ENCODE results near the gene STAP1. TPM values are rescaled to one million over a fixed set of nuclear protein-coding genes. Genes with fewer than 3 reads are reported as not detected.
A peak's percentile ranks its signal among the peaks of the same experiment; 100 is the strongest.

Gene STAP1
- polyA plus RNA-seq, 1 of the 3 experiments (the other 2 are of a cell fraction) = not detected

DNA sequence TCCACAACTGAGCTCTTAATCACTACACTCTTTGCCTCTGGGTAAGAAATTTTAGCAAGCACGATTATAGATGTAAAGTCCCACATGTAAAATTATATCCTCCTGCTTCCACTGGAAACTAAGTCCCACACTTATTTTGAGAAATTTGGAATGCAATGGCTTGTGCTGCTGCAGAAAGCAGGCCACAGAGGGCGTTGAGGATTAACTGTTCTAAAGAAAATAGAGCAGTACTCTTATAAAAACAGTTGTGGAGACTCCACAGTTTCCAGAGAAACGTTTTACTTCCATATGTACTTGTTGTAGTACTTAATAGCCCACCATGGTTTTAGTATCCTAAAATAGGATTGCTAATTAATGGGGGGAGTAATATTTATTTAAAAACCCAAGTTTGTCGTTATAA lies 11.6 kb upstream of the STAP1 start:
- Histone ChIP-seq H2AFZ (ENCODE audit: low read depth) (0 out of 2 replicates have a peak overlapping the region, but pooled peaks have one; percentile 95), H3K27ac (ENCODE audit: low read depth in 2 of 2, low read length in 1 of 2) (no peak overlapping the region), H3K4me2 (no peak overlapping the region), H3K9me2 (no peaks in the 10 kb centered on the region), H3K36me3 (replicated peaks in 1 of 2; ENCODE audit: control insufficient read depth in 1 of 2, insufficient read depth in 2 of 2, low read length in 1 of 2) (peaks cover 8 to 14% of the 10 kb centered on the region in 2 experiments), H3K4me1 (ENCODE audit: control insufficient read depth in 1 of 2, insufficient read depth in 2 of 2, low read depth in 1 of 2, low read length in 1 of 2) (peaks cover 0 to 13% of the 10 kb centered on the region in 2 experiments; a peak in 2 of 4 replicates), H3K4me3 (ENCODE audit: low read depth in 2 of 2, low read length in 1 of 2) (no peak overlapping the region), H4K20me1 (ENCODE audit: insufficient read depth) (no peaks in the 10 kb centered on the region), H3K9me3 (no peaks in the 10 kb centered on the region), H3K27me3 (ENCODE audit: insufficient read depth) (no peaks in the 10 kb centered on the region), H3F3A (replicated peaks; ENCODE audit: insufficient read depth) (peaks cover 8% of the 10 kb centered on the region), H3K9ac (no peak overlapping the region), H3K79me2 (ENCODE audit: insufficient read depth) (peaks cover 33% of the 10 kb centered on the region)
- DNase-seq = no peak
- CTCF ChIA-PET = no interaction called here
- TF ChIP-seq ZBTB33 (IDR thresholded peaks at IDR 0.05; ENCODE audit: borderline replicate concordance, low read depth) (no peak), RFX5 (IDR thresholded peaks at IDR 0.05; ENCODE audit: low read length) (no peak), FOXJ3 (CRISPR knock-in tag; IDR thresholded peaks at IDR 0.05) (no peak), RCOR1 (IDR thresholded peaks at IDR 0.05; ENCODE audit: low read length) (no peak), EP300 (IDR thresholded peaks at IDR 0.05; ENCODE audit: borderline replicate concordance in 1 of 2, low read depth in 1 of 2, low read length in 1 of 2) (no peak), IRF3 (IDR thresholded peaks at IDR 0.05; ENCODE audit: low read depth, low read length) (no peak), JUND (IDR thresholded peaks at IDR 0.05) (no peak), MXI1 (IDR thresholded peaks at IDR 0.05; ENCODE audit: low read depth, low read length) (no peak), NFIC (IDR thresholded peaks at IDR 0.05; ENCODE audit: borderline replicate concordance) (no peak), EZH2phosphoT487 (IDR thresholded peaks at IDR 0.05; ENCODE audit: borderline replicate concordance, low read depth) (no peak), TEAD4 (IDR thresholded peaks at IDR 0.05; ENCODE audit: borderline replicate concordance, insufficient read depth) (no peak), MEF2A (IDR thresholded peaks at IDR 0.05; ENCODE audit: borderline replicate concordance, low read depth) (no peak), CHD2 (IDR thresholded peaks at IDR 0.05; ENCODE audit: low read length, partially characterized antibody) (no peak), NRF1 (IDR thresholded peaks at IDR 0.05; ENCODE audit: low read depth, low read length) (no peak), POLR2AphosphoS5 (IDR thresholded peaks at IDR 0.05; ENCODE audit: low read depth, low read length) (no peak), CTCF (IDR thresholded peaks at IDR 0.05) (no peak)
- TF ChIP-seq, protein P1, sequence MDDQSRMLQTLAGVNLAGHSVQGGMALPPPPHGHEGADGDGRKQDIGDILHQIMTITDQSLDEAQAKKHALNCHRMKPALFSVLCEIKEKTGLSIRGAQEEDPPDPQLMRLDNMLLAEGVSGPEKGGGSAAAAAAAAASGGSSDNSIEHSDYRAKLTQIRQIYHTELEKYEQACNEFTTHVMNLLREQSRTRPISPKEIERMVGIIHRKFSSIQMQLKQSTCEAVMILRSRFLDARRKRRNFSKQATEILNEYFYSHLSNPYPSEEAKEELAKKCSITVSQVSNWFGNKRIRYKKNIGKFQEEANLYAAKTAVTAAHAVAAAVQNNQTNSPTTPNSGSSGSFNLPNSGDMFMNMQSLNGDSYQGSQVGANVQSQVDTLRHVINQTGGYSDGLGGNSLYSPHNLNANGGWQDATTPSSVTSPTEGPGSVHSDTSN (IDR thresholded peaks at IDR 0.05) = no peak
- TF ChIP-seq, protein P2, sequence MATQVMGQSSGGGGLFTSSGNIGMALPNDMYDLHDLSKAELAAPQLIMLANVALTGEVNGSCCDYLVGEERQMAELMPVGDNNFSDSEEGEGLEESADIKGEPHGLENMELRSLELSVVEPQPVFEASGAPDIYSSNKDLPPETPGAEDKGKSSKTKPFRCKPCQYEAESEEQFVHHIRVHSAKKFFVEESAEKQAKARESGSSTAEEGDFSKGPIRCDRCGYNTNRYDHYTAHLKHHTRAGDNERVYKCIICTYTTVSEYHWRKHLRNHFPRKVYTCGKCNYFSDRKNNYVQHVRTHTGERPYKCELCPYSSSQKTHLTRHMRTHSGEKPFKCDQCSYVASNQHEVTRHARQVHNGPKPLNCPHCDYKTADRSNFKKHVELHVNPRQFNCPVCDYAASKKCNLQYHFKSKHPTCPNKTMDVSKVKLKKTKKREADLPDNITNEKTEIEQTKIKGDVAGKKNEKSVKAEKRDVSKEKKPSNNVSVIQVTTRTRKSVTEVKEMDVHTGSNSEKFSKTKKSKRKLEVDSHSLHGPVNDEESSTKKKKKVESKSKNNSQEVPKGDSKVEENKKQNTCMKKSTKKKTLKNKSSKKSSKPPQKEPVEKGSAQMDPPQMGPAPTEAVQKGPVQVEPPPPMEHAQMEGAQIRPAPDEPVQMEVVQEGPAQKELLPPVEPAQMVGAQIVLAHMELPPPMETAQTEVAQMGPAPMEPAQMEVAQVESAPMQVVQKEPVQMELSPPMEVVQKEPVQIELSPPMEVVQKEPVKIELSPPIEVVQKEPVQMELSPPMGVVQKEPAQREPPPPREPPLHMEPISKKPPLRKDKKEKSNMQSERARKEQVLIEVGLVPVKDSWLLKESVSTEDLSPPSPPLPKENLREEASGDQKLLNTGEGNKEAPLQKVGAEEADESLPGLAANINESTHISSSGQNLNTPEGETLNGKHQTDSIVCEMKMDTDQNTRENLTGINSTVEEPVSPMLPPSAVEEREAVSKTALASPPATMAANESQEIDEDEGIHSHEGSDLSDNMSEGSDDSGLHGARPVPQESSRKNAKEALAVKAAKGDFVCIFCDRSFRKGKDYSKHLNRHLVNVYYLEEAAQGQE (IDR thresholded peaks at IDR 0.05; ENCODE audit: low read depth, low read length) = no peak
- POLR2A ChIA-PET = no interaction called here
- WGBS (ENCODE audit: low lambda C conversion rate) = 72% methylated on average over 4 of the region's 4 CpGs

Data from SK-N-SH (cell line).